HG03439 (cell line): ENCODE measurements around the gene GFM1.
A peak's percentile ranks its signal among the peaks of the same experiment; 100 is the strongest.

Experiments used
- ATAC-seq: cut with Tn5 transposase; IDR thresholded peaks from one replicate; pipeline ENCODE4 v1.9.1; 2021; ENCODE audit warnings: mild to moderate bottlenecking, moderate library complexity; ENCODE audit not compliant: unreplicated experiment

The GFM1 gene

DNA sequence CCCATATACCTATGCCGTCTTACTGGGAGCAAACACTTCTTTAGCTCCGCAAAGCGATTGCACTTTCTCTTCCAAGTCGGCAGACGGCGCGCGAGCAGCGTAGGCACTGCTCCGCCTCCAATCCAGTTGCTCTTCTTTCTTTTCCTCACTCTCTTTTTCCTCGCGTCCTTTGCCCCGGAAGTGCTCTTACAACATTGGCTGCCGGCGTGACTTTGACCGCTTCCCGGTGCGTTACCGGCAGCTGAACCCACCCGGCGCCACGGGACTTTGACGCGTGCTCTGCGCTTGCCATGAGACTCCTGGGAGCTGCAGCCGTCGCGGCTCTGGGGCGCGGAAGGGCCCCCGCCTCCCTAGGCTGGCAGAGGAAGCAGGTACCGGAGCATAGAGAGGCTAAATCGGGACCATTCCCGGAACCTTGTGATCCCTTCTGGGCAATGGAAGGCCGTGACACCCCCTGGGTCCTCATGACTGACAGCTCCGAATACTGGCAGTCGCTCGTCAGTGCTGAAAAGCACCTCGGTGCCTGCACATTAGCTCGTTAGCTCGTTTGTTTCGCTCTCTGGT is at the start of gene GFM1:
Gene GFM1 (plus strand): TSS at position 183 of the 564 bp plus-strand sequence. CDS start 108 bp downstream, at position 291.
- ATAC-seq: peak; percentile 100

DNA sequence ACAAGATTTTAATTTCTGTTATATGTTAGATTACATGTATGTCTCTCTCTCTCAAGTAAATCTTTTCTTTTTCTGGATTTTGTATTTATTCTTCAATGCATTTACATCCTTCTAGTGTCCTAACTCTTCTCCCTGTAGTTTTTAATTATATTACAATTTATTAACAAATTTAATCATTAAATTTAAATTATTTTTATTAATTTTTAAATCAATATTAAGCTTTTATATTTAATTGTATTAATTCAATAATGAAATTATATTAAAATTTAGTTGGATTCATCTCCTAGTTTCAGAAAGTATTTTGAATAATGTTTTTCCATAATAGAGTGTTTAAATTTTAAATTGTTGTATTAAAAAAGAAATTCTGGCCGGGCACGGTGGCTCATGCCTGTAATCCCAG is 43.5 kb upstream of the GFM1 start:
- ATAC-seq: no peak

DNA sequence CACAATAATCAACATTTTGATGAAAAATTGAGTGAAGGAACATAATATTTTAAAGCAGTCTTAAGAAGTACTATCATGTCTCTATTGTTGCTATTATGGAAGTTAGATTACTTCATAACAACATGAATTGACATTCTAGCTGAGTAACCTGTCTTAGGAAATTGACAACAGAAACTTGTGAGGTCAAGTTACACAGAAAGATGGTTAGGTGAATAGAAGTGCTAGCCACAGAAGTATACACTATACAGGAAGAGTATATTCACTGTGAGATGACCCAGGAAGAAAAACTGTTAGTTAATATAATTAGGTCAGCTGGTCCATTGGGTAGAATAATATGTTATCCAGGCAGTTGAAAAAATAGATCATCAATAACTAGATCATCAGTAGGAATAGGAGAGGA is 42.1 kb upstream of the GFM1 start:
- no peak for ATAC-seq

DNA sequence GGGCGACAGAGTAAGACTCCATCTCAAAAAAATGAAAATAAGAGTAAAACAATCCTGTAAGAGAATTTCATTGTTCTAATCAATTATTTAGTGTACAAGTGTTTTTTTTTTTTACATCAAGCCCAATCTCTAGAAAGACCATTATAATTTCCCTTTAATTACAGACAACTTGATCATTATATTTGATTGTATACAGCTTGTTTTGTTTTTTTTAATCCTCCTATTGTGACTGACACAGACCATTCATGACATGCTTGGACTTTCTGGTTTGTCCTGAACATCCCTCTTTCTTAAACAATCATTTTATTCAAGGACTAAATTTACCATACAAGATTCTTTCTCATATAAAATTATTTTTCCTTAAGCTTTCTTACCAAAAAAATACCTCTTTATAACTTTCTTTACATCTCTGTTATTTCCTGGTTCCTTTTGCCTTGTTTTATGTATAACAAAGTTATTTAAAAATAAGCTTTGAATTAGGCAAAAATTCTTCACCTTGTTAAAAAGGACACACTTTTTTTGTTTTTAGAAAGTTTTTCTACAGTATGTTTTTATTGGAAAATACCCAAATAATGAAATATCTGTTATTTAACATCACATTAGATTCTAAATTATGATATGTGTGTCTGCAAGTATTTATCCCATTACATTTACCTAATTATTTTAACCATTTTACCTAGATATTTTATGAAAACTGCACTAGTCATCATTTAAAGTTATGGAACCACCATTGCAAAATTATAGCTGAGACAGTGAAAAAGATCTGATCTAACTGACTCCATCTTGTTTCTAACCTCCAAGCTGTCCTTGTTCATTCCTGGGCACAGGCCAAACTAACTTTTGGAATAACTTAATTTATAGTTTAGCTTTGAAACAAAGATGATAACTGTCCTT is 26.1 kb upstream of the GFM1 start:
- no peak for ATAC-seq

DNA sequence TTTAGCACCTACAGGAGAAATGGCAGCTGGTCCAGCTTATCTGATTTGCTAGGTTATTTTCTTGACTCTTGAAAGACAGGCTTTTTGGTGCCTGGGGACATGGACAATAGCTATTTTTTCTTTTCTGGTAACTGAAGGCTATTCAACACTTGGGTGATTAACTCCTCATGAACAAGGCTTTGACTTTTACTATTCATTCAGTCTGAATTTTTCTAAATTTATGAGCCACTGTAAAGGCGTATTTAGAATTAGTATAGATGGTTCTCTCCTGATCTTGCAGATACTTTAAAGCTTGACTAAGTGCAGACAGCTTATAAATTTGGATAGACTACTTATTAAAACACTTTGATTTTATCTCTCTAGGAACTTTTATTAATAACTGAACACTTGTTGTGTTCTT is 18.4 kb upstream of the GFM1 start:
- no peak for ATAC-seq

DNA sequence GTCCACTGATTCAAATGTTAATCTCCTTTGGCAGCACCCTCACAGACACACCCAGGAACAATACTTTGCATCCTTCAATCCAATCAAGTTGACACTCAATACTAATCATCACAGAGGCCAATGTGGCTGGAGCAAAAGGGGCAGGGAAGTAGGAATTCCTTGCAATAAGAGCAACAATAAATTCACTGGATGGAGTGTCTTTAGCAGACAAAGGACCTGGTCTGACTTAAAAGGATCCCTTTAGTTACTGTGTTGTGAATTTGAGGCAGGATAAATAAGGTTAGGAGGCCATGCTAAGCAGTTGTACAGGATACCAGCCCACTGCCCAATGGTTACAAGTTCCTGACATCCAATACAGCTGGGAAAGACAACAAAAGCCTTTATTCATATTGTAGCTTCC is 12.3 kb upstream of the GFM1 start:
- no peak for ATAC-seq

DNA sequence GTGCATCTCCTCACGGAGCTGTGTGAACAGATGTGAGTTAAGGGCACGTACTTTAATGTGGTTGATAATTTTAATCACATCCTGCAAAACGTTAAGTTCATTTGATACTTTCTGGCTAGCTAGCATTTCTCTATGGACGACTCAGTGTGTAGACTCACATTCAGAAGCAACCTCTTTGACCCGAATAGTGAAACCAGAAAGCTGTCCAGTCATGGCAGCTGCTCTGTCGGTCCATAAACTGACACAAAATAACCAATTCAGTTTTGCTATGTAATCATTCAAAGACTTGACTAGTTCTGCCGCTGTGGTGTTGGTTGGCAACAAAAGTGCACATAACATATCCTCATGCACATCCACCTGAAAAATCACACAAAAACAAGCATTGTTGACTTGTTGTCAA is 3.7 kb upstream of the GFM1 start:
- no peak for ATAC-seq

DNA sequence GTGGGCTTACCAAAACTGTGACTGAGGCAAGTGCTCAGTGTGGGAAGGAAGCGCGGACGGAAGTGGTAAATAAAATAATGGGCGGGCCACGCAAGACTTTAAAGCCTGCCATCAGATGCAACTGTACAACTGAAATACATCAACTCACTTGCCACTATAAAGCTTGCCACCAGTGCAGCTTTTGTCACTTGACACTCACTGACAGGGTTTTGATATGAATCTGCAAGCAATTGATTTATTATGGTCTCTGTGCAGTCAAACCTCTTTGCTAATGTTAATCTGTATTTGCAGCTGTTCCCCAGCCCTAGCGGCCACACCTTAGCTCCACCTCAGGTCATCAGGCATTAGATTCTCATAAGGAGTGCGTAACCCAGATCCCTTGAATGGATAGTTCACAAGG is 2.3 kb upstream of the GFM1 start:
- no peak for ATAC-seq

DNA sequence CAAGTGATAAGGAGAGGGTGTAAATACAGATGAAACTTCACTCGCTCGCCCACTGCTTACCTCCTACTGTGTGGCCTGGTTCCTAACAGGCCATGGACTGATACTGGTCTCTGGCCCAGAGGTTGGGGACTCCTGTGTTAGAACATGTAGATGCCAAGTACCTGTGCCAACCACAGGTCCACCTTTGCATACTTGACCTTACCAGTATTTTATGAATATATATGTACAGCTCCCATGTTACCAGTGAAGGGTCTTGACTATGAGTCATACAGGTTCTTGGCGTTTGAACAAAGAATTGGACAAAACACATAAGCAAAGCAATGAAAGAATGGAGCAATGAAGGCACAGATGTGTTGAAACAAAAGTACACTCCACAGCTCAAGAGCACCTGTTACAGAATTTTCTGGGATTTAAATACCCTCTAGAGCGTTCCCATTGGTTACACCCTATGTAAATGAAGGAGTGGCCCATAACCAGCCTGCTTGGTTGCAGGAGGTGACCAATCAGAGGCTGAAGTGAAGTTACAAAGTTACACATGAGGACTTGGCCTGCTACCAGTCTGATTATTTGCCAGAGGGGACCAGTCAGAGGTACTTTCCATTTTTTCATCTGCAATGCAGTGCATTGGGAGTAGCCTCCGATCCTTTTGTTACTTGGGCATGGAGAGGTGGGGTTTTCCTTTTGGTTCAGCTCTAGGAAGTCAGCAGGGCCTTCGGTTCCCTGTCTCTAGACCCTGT is 1.7 kb upstream of the GFM1 start:
- ATAC-seq: no peak

DNA sequence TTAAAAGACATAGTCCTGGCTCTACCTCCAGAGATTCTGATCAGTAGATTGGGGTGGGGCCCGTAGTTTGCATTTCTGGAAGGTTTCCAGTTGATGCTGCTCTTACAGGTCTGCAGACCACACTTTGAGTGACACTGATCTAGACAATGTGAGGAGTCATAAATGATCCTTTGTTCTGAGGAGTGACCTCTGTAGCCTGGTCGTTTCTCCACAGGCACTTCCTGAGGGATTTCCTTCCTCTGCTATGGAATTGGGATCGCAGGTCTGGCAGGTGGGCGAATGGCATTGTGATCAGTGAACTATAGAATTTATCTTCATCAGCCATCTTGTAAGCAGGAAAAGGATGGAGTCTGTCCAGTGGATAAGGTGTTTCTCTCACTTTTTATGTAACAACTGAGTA is 5.5 kb downstream of the GFM1 start:
- no peak for ATAC-seq

DNA sequence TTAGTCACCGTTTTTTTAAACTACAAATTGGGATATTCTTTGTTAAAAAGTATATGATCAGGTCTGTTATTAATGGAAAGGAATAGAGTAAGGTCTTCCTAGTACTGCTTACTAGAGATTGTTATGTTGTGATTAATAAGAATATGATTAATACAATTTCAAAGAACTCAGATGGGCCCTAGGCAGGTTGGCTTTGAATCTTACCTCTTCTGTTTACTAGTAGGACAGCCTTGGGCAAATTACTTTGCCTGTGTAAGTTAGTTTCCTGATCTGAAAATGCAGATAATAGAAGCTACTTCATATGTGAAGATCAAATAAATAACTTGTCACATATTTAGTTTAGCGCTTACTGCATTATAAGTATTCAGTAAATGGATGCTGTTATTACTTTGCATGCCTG is 6.9 kb downstream of the GFM1 start:
- ATAC-seq: no peak

DNA sequence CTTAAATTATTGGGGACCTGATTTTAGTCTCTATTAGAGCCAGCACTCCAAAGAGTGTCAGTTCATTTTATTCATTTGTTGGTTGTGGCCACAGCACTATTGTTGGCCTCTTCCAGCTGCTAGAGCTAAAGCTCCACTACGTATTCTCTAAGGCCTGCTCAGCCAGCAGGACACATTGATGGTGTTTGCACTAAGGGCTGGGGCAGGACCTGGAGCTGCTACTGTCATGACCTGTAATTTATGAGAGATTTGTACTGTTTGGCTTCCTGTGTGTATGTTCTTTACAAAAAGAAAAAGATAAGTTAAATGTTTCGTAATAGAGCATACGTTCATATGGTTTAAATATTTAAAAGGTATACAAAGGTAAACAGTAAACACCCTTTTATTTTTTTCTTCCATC is 8.1 kb downstream of the GFM1 start:
- no peak for ATAC-seq

DNA sequence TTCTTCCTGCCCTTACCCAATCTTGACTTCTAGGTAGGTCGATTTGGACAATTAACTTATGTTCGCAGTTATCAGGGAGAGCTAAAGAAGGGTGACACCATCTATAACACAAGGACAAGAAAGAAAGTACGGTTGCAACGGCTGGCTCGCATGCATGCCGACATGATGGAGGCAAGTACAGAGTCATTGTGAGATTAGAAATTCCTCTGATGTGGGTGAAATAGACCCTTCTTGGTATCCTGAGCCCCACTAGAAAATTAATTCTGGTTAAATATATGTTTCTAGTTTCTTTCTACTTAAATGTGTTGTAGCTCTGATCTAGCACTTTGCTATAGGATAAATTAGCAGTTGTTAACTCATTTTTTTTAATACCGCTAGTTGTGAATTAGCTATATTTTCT is 14.6 kb downstream of the GFM1 start:
- no peak for ATAC-seq

DNA sequence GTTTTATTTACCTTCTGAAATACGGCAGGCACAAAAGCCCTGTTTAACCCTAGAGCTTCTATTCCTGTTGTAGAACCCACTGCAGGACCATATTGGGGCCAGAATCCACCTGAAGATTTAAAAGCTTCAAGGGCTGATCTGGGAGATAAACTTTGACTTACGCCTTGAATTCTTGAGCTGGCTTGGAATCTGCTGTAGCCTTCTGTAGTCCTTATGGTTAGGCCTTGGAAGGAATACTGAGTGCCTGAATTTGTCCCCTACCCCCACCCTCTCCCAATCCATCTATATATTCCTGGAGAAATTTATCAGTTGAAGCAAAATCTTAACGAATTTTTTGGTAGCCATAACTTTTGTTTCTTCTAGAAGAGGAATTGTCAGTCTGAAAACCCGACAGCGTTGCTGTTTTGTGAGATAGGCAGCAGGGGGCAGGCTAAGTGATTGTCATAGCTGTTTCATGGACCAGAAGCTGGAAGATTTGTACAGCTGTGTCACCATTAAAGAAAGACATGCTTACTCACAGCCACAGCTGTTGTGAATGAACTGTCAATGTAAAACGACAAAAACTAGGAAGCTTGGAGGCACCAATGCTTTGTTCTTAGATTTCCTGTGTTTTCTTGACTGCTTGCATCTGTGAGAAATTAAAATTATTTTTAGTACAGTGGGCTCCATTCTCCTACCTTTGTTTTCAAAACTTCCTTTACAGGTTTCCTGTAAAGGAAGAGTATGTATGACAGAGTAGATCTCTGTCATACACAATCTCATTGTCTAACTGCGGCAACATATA is 15.3 kb downstream of the GFM1 start:
- ATAC-seq: no peak

DNA sequence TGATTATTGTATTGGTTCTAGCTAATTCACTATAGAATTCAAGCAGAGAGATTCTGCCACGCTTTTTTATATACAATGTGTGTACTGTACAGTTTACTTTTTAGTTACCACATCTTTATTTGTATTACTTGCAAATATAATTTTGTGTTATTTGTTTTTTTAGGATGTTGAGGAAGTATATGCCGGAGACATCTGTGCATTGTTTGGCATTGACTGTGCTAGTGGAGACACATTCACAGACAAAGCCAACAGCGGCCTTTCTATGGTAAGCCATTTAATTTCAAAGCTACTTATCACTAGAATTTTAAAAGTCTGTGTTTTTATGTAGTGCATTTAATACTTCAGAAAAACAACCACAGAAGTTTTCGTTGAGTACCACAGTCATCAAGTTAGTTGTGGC is 16.4 kb downstream of the GFM1 start:
- ATAC-seq: no peak

DNA sequence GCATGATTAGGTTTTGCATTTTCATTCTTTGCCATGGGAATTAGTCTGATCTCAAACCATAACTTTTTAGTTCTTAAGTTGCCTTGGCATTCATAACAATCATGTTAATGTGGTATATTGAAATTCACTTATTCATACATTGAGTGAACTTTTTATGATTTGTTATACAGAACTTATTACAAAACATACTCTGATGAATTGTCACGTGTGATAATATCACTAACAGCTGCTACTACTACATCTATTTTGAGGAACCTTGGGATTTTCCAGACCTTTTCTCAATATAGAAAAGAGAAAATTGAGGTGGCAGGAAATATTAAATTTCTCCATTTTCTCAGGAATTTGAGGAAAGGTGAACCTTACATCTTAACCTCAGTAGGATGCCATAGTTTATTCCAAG is 18.9 kb downstream of the GFM1 start:
- no peak for ATAC-seq

DNA sequence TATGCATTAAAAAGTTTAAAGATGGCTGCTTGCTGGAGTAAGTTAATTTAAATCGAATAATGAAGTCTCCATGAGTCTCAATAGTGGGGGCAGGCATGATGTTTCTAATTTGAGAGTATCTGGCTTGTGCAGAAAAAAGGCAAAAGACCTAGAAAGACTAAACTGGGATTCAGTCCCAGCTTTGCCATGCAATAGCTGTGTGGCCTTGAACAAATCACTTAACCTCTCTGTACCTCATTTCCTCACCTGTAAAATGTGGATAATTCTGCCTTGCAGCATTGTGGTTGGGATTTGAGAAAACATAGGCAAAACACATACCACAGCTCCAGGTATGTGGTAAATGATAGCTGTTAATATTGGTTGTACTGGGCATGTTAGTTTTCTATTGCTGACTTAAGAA is 19.5 kb downstream of the GFM1 start:
- ATAC-seq: no peak

DNA sequence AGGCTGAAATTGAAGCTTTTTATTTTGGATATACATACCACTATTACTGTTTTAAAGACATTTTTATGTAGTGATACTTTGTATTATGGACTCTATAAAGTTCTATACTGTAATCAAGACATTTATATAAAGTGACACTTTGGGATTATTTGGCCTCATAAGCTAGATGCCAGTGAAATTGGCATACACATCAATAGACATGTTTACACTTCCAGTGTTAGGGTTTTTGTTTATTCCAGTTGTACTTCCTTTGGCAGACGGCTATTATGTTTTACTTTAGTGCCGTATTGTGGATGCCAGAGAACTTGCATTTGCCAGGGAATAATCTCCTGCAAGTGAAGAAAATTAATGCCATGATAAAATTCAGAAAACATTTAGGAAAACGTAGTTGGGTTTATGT is 22.1 kb downstream of the GFM1 start:
- ATAC-seq: no peak

DNA sequence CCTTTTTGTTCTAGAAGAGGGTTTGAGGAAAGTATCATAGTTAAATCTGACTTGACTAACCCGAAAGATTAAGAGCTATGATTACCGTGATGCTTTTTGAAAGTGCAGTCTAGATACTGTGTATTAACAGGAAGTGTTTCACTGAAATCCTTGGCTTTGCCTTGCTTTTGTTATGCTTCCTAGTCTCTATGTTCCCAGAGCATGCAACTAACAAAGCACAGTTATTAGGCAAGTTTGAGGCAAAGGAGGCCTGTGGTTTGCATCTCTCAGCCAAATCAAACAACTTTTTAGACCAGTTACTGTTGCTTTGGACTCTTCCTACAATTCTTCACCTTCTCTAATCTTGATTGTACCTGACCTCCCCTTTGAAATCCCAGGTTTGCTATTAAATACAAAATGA is 24.2 kb downstream of the GFM1 start:
- ATAC-seq: no peak

DNA sequence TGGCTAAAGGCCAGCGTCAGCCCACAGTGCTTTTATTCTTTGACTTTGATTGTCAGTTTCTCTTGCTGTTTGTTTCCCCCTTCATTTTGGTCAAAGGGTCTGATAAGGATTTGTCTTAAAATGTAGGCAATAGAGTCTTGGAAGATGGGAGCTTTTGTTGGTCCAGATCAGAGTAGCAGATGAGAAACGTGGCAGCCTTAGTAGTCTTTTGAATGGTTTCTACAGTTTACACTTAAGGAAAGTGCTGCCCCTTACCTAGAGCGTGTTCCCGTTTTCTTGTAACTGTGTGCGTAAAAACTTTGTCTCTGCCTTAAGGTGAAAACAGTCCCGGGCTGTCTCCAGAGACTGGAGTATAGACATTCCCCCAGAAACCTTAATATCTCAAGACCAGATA is 27.5 kb downstream of the GFM1 start:
- ATAC-seq: no peak
